GM12878 (cell line): Measurements from ENCODE around the gene FBXL7.

ENCODE experiments used
- EED ChIP-seq: sonication (generic); IDR thresholded peaks from 2 replicates; pipeline ENCODE4 v1.6.1; 2016; ENCODE audit warnings: antibody characterized with exemption, low read depth
- MLLT1 ChIP-seq: fragments of 450-650 bp; IDR thresholded peaks from 2 replicates; pipeline ENCODE4 v1.6.1; 2016; ENCODE audit warnings: mild to moderate bottlenecking
- RB1 ChIP-seq: fragments of 450-650 bp; formaldehyde crosslinking; IDR thresholded peaks from 2 replicates; pipeline ENCODE4 v1.6.1; 2017; ENCODE audit warnings: mild to moderate bottlenecking, borderline replicate concordance
- SIN3A ChIP-seq: IDR thresholded peaks from 2 replicates; pipeline ENCODE4 v1.6.1; 2012; ENCODE audit warnings: low read depth, low read length, improper control_type of control experiment
- SMC3 ChIP-seq: IDR thresholded peaks from 2 replicates; pipeline ENCODE4 v1.6.1; 2011; ENCODE audit warnings: low read length, improper control_type of control experiment, borderline replicate concordance
- SREBF2 ChIP-seq: IDR thresholded peaks from 2 replicates; pipeline ENCODE4 v1.6.1; 2012; ENCODE audit warnings: mild to moderate bottlenecking, low read length
- TCF7 ChIP-seq: IDR thresholded peaks from 2 replicates; pipeline ENCODE4 v1.6.1; 2014; ENCODE audit warnings: antibody characterized with exemption, borderline replicate concordance
- TF ChIP-seq, protein P1 (sequence below), 3 experiments: IDR thresholded peaks in 2 of 3; conservative IDR thresholded peaks in 1 of 3; 2 replicates each; pipeline ENCODE4 v1.5.1; 2011; ENCODE audit warnings: low read depth in 3 of 3, low read length in 3 of 3, mild to moderate bottlenecking in 3 of 3, control low read depth in 2 of 3, moderate library complexity in 2 of 3, inconsistent platforms in 1 of 3, mixed read lengths in 1 of 3; ENCODE audit not compliant: control insufficient read depth in 2 of 3, insufficient read depth in 1 of 3; ENCODE audit errors: extremely low read depth in 1 of 3

GRCh38 chr5:15638296-15638695, 138.3 kb downstream of the FBXL7 start:
- no peak for TF ChIP-seq SMC3
- TF ChIP-seq TCF7 = no peak
- TF ChIP-seq RB1 = no peak
- TF ChIP-seq, protein P1, sequence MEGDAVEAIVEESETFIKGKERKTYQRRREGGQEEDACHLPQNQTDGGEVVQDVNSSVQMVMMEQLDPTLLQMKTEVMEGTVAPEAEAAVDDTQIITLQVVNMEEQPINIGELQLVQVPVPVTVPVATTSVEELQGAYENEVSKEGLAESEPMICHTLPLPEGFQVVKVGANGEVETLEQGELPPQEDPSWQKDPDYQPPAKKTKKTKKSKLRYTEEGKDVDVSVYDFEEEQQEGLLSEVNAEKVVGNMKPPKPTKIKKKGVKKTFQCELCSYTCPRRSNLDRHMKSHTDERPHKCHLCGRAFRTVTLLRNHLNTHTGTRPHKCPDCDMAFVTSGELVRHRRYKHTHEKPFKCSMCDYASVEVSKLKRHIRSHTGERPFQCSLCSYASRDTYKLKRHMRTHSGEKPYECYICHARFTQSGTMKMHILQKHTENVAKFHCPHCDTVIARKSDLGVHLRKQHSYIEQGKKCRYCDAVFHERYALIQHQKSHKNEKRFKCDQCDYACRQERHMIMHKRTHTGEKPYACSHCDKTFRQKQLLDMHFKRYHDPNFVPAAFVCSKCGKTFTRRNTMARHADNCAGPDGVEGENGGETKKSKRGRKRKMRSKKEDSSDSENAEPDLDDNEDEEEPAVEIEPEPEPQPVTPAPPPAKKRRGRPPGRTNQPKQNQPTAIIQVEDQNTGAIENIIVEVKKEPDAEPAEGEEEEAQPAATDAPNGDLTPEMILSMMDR (IDR thresholded peaks at IDR 0.05 in 2 of 3, conservative IDR thresholded peaks at IDR 0.05 in 1 of 3; ENCODE audit: control insufficient read depth in 2 of 3, extremely low read depth in 1 of 3, insufficient read depth in 1 of 3, low read depth in 3 of 3, low read length in 3 of 3) = no peak
- no peak for TF ChIP-seq SIN3A
- TF ChIP-seq EED = no peak
- no peak for TF ChIP-seq MLLT1
- no peak for TF ChIP-seq SREBF2
